GF-D8 (cell line): ENCODE results near the gene MORN5.

Experiments used
- DNase-seq: peaks from one replicate; lab custom pipeline; 2025; lab: John Stamatoyannopoulos, UW

MORN5 gene

DNA sequence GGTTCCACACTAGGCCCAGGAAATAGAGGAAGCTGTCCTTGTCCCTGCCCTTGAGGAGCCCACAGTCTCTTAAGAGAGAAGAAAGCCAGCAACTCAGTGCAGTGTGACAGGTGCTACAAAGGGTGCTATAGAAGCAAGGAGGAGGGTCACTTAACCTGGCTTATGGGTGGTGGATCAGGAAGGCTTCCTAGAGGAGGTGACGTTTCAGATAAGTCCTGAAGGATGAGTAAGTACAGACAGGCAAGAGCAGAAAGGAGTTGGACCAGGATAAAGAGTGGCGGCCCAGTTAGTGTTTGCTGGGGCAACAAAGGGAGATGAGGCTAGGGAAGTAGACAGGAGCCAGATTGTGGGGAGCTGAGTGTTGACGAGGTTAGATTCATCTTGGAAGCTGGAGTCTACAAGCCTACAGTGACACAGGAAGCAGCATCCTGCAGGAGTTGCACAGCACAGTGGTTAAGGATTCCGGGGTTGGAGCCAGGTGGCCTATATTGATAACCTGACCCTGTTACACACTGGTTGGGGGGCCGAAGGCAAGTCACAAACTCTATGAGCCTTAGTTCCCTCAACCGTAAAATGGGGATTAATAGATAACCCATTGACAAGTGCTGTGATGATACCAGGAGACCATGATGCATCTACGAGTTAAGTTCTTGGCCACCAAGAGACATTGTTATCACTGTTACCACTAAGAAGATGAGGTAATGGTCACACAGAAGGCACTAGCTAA lies 74.5 kb downstream of the MORN5 start:
- DNase-seq, result no peak

DNA sequence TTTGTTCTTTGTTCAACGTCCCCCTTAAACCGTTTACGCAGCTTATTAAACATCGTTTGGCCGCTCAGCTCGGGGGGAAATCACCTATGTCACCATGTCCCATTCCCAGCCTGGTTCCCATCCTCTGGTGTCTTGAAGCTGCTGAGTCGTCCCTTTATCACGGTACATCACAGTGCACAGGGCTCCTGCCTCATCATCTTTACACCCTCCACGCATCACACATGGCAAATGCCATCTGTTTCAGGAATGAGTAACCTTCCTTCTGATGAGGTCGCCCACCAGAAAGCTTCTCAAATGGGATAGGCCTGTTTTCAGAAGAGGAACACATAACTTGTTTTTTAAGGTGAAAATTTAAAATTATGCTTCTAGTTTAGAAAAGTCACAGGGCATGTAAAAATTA lies 77.0 kb downstream of the MORN5 start:
- DNase-seq, result no peak

- no peak for DNase-seq
Measured at GRCh38 chr9:122239722-122240121, 80.0 kb downstream of the MORN5 start.

GRCh38 chr9:122244349-122244748 lies 84.6 kb downstream of the MORN5 start:
- no peak for DNase-seq

- no peak for DNase-seq
Measured at GRCh38 chr9:122246666-122247065, 87.0 kb downstream of the MORN5 start.

DNA sequence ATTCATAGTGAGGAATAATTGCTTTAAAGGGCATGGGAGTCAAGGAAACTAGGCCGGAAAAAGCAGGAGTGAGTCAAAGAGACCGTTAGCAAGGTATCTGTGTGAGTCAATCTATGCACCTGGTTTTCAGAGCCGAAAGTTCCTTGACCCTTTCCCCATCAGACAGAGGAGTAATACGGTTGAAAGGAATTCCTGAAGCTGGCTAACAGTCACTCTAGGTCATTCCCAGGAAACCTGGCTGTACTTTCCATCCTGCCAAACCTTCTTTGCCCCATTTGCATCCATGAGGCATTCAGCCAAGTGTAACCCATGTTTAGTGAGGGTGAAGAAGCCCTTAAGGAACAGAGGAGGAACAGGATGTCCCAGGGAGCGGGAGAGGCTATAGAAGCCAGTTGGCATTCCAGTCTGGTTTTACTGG lies 88.7 kb downstream of the MORN5 start:
- no peak for DNase-seq
